Measurements from ENCODE around the gene IER5. TPM values are rescaled to one million over a fixed set of nuclear protein-coding genes. Genes with fewer than 3 reads are reported as not detected.

IER5 gene
- total and polyA plus RNA-seq, 2 of the 13 experiments (the other 11 are each of a cell fraction or from before 2014, with no cell fraction given): 2.5 to 3.5 TPM

DNA sequence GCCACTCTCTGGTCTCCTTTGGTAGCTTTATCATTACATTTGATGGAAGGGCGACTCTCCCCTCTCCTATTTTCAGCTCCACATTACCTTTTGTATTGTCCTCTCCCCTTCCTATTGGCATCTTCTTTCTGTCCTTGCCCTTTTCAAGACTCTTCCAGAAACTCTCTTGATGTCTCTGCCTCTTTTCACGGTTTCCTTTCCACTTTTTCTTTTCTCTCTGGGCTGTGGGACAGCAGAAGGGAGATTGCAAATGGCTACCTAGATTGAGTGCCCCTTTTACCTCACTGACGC is 17.5 kb downstream of the IER5 start (continued):
- TF ChIP-seq, protein P1, sequence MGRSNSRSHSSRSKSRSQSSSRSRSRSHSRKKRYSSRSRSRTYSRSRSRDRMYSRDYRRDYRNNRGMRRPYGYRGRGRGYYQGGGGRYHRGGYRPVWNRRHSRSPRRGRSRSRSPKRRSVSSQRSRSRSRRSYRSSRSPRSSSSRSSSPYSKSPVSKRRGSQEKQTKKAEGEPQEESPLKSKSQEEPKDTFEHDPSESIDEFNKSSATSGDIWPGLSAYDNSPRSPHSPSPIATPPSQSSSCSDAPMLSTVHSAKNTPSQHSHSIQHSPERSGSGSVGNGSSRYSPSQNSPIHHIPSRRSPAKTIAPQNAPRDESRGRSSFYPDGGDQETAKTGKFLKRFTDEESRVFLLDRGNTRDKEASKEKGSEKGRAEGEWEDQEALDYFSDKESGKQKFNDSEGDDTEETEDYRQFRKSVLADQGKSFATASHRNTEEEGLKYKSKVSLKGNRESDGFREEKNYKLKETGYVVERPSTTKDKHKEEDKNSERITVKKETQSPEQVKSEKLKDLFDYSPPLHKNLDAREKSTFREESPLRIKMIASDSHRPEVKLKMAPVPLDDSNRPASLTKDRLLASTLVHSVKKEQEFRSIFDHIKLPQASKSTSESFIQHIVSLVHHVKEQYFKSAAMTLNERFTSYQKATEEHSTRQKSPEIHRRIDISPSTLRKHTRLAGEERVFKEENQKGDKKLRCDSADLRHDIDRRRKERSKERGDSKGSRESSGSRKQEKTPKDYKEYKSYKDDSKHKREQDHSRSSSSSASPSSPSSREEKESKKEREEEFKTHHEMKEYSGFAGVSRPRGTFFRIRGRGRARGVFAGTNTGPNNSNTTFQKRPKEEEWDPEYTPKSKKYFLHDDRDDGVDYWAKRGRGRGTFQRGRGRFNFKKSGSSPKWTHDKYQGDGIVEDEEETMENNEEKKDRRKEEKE (IDR thresholded peaks at IDR 0.05): no peak
- TF ChIP-seq CBX1 (IDR thresholded peaks at IDR 0.05; ENCODE audit: low read depth) (no peak), HOXA3 (CRISPR knock-in tag; IDR thresholded peaks at IDR 0.05) (no peak), RCOR2 (CRISPR knock-in tag; IDR thresholded peaks at IDR 0.05) (no peak), ZBTB1 (CRISPR knock-in tag; IDR thresholded peaks at IDR 0.05; ENCODE audit: borderline replicate concordance) (no peak), ZBTB7A (CRISPR knock-in tag; IDR thresholded peaks at IDR 0.05) (no peak)

GRCh38 chr1:181106479-181106878 is 18.0 kb downstream of the IER5 start:
- POLR2A ChIA-PET: interaction anchor here (1.7 to 2.7 kb wide), 5 partner anchors 14 to 29 kb away, joined by 6 to 28 read pairs (median 7); partner anchors contain the start of gene IER5
- WGBS (ENCODE audit: low lambda C conversion rate): 49% methylated on average over 6 of the region's 6 CpGs
- Histone ChIP-seq H3K9ac (ENCODE audit: insufficient read depth, low read depth, low read length) (no peak overlapping the region), H3K4me1 (ENCODE audit: insufficient read depth, low read length) (peaks cover 93% of the 10 kb centered on the region), H3K4me2 (ENCODE audit: low read depth, low read length) (no peak overlapping the region), H3K79me2 (ENCODE audit: insufficient read depth, low read length) (no peaks in the 10 kb centered on the region), H3K4me3 (replicated peaks in 1 of 3; ENCODE audit: insufficient read depth in 1 of 3, low read depth in 2 of 3, low read length in 3 of 3) (no peak overlapping the region), H3K27ac (ENCODE audit: extremely low read length, insufficient read depth, low read length) (no peak overlapping the region), H4K20me1 (ENCODE audit: insufficient read depth, low read length) (no peaks in the 10 kb centered on the region), H3K9me3 (ENCODE audit: low read length) (no peaks in the 10 kb centered on the region), H3K36me3 (replicated peaks in 1 of 2; ENCODE audit: control insufficient read depth in 1 of 2, insufficient read depth in 2 of 2, low read length in 2 of 2) (no peaks in the 10 kb centered on the region), H2AFZ (ENCODE audit: low read length) (no peak overlapping the region), H3K27me3 (ENCODE audit: control insufficient read depth in 1 of 2, insufficient read depth in 2 of 2, low read length in 2 of 2) (peaks cover 0 to 11% of the 10 kb centered on the region in 2 experiments; a peak in 2 of 5 replicates)
- CTCF ChIA-PET (ENCODE audit: low intra/inter-chr PET ratio, low total read pairs): no interaction called here
- in situ Hi-C loops (cut with HindIII; ENCODE audit: extremely low pct_ligation_motif_present, low pct_unique_long_range_greater_than_20kb): no loop called here
- ATAC-seq (no peak), DNase-seq (ENCODE audit: low spot score) (no peak), FAIRE-seq (no peak)
- no TSS peak for BruUV-seq (replicated peaks)
- intact Hi-C loops (cut with micrococcal nuclease; ENCODE audit: unreplicated experiment): no loop called here
- TF ChIP-seq ZNF326 (CRISPR knock-in tag; IDR thresholded peaks at IDR 0.05; ENCODE audit: borderline replicate concordance) (no peak), GZF1 (CRISPR knock-in tag; IDR thresholded peaks at IDR 0.05) (no peak), SP5 (CRISPR knock-in tag; IDR thresholded peaks at IDR 0.05; ENCODE audit: borderline replicate concordance, low read depth) (no peak), ZXDC (CRISPR knock-in tag; IDR thresholded peaks at IDR 0.05) (no peak), ZNF33A (CRISPR knock-in tag; IDR thresholded peaks at IDR 0.05; ENCODE audit: borderline replicate concordance) (no peak), ZBTB38 (CRISPR knock-in tag; IDR thresholded peaks at IDR 0.05) (no peak), ZNF12 (CRISPR knock-in tag; IDR thresholded peaks at IDR 0.05) (no peak), ZNF547 (CRISPR knock-in tag; IDR thresholded peaks at IDR 0.05) (no peak), MLLT10 (CRISPR knock-in tag; IDR thresholded peaks at IDR 0.05) (no peak), SP4 (CRISPR knock-in tag; IDR thresholded peaks at IDR 0.05) (no peak)
- TF ChIP-seq, protein P2, sequence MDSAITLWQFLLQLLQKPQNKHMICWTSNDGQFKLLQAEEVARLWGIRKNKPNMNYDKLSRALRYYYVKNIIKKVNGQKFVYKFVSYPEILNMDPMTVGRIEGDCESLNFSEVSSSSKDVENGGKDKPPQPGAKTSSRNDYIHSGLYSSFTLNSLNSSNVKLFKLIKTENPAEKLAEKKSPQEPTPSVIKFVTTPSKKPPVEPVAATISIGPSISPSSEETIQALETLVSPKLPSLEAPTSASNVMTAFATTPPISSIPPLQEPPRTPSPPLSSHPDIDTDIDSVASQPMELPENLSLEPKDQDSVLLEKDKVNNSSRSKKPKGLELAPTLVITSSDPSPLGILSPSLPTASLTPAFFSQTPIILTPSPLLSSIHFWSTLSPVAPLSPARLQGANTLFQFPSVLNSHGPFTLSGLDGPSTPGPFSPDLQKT (CRISPR knock-in tag; IDR thresholded peaks at IDR 0.05; ENCODE audit: borderline replicate concordance): no peak
